Fibroblast of villous mesenchyme (primary cell): Measurements from ENCODE around the gene SERP1. TPM values are rescaled to one million over a fixed set of nuclear protein-coding genes. Genes with fewer than 3 reads are reported as not detected.
"Not testable (repeated sequence)": the region's sequence is repeated elsewhere in the genome, so short reads cannot be mapped to it uniquely, and the experiment has no call there.

Experiments
- DNase-seq: peaks from one replicate; pipeline ENCODE4 v3.0.0-alpha.2; 2010; ENCODE audit warnings: low read depth
- H3K4me3 ChIP-seq: 2 replicates; pipeline ENCODE4 v1.5.1; 2011; ENCODE audit warnings: low read depth, mild to moderate bottlenecking, low read length
- total RNA-seq: library from RNA; depleted of rRNA; stranded (reverse); fragments of >200 nt; gene quantifications from 2 replicates; pipeline ENCODE4 v1.2.3, GENCODE V29; 2012
- TF ChIP-seq, protein P1 (sequence below): IDR thresholded peaks from 2 replicates; pipeline ENCODE4 v1.5.1; 2012; ENCODE audit warnings: low read depth, mild to moderate bottlenecking, low read length; ENCODE audit not compliant: insufficient read depth

Gene SERP1
- total RNA-seq, 1 donor, result 151 TPM

DNA sequence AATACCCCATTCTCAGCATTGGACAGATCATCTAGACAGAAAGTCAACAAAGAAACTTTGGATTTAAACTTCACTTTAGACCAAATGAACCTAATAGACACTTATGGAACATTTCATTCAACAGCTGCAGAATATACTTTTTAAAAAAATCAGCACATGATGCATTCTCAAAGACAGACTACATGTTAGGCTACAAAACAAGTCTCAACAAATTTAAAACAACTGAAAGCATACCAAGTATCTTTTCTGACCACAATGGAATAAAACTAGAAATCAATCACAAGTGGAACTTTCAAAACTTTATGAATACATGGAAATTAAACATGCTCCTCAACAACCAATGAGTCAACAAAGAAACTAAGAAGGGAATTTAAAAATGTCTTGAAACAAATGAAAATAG lies 37.9 kb downstream of the SERP1 start:
- TF ChIP-seq, protein P1, sequence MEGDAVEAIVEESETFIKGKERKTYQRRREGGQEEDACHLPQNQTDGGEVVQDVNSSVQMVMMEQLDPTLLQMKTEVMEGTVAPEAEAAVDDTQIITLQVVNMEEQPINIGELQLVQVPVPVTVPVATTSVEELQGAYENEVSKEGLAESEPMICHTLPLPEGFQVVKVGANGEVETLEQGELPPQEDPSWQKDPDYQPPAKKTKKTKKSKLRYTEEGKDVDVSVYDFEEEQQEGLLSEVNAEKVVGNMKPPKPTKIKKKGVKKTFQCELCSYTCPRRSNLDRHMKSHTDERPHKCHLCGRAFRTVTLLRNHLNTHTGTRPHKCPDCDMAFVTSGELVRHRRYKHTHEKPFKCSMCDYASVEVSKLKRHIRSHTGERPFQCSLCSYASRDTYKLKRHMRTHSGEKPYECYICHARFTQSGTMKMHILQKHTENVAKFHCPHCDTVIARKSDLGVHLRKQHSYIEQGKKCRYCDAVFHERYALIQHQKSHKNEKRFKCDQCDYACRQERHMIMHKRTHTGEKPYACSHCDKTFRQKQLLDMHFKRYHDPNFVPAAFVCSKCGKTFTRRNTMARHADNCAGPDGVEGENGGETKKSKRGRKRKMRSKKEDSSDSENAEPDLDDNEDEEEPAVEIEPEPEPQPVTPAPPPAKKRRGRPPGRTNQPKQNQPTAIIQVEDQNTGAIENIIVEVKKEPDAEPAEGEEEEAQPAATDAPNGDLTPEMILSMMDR, result no peak
- no peak for DNase-seq
- no peak overlapping the region for H3K4me3 ChIP-seq

DNA sequence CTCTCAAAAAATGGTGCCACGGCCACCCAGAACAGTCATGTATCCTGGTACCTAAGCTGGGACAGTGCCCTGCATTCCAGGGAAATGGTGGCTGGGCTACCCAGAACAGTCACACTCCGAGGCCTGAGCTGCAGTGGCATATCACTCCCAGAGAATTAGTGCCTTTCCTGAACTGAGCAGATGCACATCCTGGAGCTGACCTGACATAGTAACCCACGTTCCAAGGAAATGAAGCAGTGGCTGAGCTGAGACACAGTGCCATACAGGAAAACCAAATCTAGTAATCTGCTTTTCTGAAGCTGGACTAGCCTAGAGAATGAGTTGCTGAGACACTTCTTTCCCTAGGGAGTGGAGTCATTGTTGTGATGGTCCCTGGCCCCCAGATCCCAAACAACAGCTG lies 41.8 kb downstream of the SERP1 start:
- DNase-seq, result no peak
- no peak overlapping the region for H3K4me3 ChIP-seq
- TF ChIP-seq, protein P1, result no peak

DNA sequence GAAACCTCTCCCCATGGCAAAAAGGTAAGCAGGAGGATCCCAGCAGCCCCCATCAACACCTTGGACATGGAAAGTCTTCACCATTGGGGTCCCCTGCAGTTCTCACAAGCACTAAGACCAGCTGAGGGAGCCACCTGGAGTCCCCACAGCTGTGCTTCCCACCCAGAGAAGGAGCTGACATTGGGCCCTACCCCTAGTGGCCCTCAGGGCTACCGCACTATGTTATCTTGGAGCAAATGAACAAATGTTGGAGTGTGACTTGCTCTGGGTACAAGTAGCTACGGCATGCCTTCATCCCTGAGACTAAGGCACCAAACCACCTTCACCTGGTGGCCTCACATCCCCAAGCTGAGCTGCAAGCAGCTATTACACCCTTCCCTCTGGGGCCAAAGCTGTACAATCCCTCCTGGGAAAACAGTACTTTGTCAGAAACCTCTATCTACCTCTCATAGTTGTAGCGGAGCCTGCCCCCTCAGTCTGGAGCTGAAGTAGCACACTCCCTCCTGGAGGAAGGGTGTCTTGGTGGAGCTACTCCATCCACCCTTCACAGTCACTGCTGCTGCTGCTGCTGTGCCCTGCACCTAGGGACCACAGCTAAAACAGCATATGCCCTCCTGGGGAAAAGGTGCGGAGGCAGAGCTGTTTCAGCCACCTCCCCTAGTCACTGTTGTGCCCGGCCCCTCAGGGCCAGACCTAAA lies 42.7 kb downstream of the SERP1 start:
- TF ChIP-seq, protein P1, result no peak
- no peak overlapping the region for H3K4me3 ChIP-seq
- DNase-seq, result no peak

DNA sequence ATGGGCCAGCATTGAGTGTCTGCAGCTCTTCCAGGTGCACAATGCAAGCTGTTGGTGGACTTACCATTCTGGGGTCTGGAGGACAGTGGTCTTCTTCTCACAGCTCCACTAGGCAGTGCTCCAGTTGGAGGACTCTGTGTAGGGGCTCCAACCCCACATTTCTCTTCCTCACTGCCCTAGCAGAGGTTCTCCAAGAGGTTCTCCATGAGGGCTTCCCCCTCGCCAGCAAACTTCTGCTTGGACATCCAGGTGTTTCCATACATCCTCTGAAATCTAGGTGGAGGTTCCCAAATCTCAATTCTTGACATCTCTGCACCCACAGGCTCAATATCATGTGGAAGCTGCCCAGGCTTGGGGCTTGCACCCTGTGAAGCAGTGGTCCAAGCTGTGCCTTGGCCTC lies 45.3 kb downstream of the SERP1 start:
- H3K4me3 ChIP-seq, DNase-seq: not testable (repeated sequence)

DNA sequence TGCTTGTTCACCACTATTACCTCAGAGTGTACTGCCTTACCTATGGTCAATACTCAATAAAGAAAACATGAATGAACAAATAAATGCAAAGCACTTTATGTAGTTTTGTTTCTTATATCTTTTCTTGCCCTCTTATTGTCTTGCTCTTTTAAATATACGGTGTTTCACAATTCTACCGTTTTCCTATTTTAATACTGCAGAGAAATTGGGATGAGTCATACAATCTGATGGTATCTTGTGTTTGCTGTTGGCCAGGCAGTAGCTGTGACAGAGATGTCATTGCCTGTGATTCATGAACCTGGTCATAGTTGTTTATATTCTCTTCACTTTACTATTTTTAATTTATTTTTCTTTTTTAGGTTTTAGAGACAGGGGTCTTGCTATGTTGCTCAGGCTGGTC lies 48.3 kb downstream of the SERP1 start:
- peak; percentile 59 for DNase-seq
- TF ChIP-seq, protein P1, result no peak
- no peak overlapping the region for H3K4me3 ChIP-seq

DNA sequence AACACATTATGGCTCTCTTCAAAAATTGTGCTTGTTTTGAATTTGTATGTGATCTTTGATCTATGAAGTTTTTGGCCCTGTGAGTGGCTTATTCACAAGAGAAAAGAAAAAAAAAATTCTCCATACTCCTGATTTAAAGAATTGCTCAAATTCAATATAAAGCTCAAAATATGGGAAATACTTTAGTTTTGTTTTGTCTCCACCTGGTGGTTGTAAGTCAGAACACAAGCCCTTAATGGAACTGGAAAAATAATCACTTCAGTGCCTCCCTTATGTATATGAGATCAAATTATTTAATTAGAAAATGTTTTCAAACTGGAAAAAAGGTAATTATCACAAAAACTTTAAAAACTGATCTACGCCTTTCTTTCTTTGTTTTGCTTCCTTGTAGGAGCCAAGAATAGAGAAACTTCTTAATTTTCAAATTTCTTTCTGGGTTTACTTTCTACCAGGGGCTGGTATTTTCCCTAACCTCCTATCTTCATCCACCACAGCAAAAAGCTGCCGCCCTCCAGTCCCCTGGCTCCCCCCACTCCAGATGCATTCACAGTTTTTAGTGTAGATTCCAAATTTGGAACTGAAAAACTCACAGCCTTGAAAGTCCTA lies 50.6 kb downstream of the SERP1 start:
- TF ChIP-seq, protein P1, result peak; percentile 66
- peak; percentile 66 for DNase-seq
- H3K4me3 ChIP-seq, result no peak overlapping the region

DNA sequence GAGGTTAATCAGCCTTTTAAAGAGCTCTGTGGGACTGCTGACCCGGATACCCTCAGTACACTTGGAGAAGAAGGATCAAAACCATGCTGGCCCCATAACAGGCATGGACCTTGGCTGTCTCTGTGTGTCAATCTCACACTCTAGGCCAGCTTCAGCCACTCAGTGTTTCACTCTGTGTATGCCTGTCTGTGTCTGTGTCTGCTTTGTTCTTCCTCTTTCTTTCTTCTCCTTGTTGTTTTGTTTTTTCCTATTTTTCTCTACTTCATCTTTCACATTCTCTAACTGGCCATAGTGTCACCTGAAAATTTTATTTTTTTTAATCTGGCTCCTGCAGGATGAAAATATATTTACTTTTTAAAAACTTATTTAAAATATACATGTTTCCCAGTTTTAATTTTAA lies 51.1 kb downstream of the SERP1 start:
- no peak for DNase-seq
- no peak overlapping the region for H3K4me3 ChIP-seq
- TF ChIP-seq, protein P1, result no peak
